Activated T-cell treated with anti-CD3 and anti-CD28 coated beads, Interleukin-2, amount 50 U/mL, for 72 hours (primary cell): ENCODE data around the gene ONECUT3. TPM values are rescaled to one million over a fixed set of nuclear protein-coding genes. Genes with fewer than 3 reads are reported as not detected.
A peak's percentile ranks its signal among the peaks of the same experiment; 100 is the strongest.
"Not testable (repeated sequence)": the region's sequence is repeated elsewhere in the genome, so short reads cannot be mapped to it uniquely, and the experiment has no call there.

Source experiments
- ATAC-seq, 2 donors: fragments of 150-1000 bp; cut with Tn5 transposase; replicated peaks in 1 of 2; 2 replicates each; pipeline ENCODE4 v1.10.0; 2021; ENCODE audit warnings: moderate library complexity in 2 of 2, mild to moderate bottlenecking in 1 of 2
- DNase-seq, 2 donors: peaks; one replicate each; pipeline ENCODE4 v3.0.0; 2021 to 2022; ENCODE audit warnings: mixed read lengths in 1 of 2
- H3K27ac Mint-ChIP-seq: one replicate; pipeline ENCODE4 v1.8.0; 2022; ENCODE audit warnings: mild to moderate bottlenecking, moderate library complexity, mixed read lengths
- H3K27me3 Mint-ChIP-seq: one replicate; pipeline ENCODE4 v1.8.0; 2022; ENCODE audit warnings: low read depth, mixed read lengths
- H3K36me3 Mint-ChIP-seq, 2 donors: one replicate each; pipeline ENCODE4 v1.8.0; 2022; ENCODE audit warnings: mixed read lengths in 2 of 2, mild to moderate bottlenecking in 1 of 2; ENCODE audit not compliant: insufficient read depth in 2 of 2
- H3K4me1 Mint-ChIP-seq: one replicate; pipeline ENCODE4 v1.8.0; 2022; ENCODE audit warnings: low read depth, mixed read lengths
- H3K4me3 Mint-ChIP-seq, 2 donors: one replicate each; pipeline ENCODE4 v1.8.0; 2022; ENCODE audit warnings: mild to moderate bottlenecking in 2 of 2, mixed read lengths in 2 of 2, moderate library complexity in 2 of 2
- H3K9me3 Mint-ChIP-seq, 2 donors: one replicate each; pipeline ENCODE4 v1.8.0; 2022; ENCODE audit warnings: mixed read lengths in 2 of 2
- total RNA-seq, 2 donors: library from RNA; stranded (reverse); gene quantifications; one replicate each; pipeline ENCODE4 v1.2.3, GENCODE V29; 2022

ONECUT3 gene
- total RNA-seq, result not detected

GRCh38 chr19:1752757-1753728 lies at the start of gene ONECUT3:
TSS of gene ONECUT3 (plus strand) at chr19:1753506. CDS start at chr19:1753663, 157 bp downstream.
- H3K4me1 Mint-ChIP-seq, result peaks cover 13% of the 10 kb centered on the region
- no peak within 1 kb of the TSS for H3K27ac Mint-ChIP-seq
- no peaks in the 10 kb centered on the region for H3K36me3 Mint-ChIP-seq
- no peak within 1 kb of the TSS for H3K4me3 Mint-ChIP-seq
- no peaks in the 10 kb centered on the region for H3K9me3 Mint-ChIP-seq
- ATAC-seq, result peak in 1 of 2 donors; percentile 36
- peaks cover 61% of the 10 kb centered on the region for H3K27me3 Mint-ChIP-seq
- no peak for DNase-seq

GRCh38 chr19:1704339-1704738 lies 49.0 kb upstream of the ONECUT3 start:
- Mint-ChIP-seq H3K36me3 (peaks cover 6 to 7% of the 10 kb centered on the region in 2 donors), H3K4me1 (peaks cover 10% of the 10 kb centered on the region), H3K4me3 (no peak overlapping the region), H3K27ac (no peak overlapping the region), H3K27me3 (peaks cover 40% of the 10 kb centered on the region), H3K9me3 (peaks cover 10% of the 10 kb centered on the region in 2 donors)
- no peak for DNase-seq
- ATAC-seq, result no peak

GRCh38 chr19:1705367-1705766 lies 47.9 kb upstream of the ONECUT3 start:
- Mint-ChIP-seq H3K27me3 (peaks cover 39% of the 10 kb centered on the region), H3K4me3 (no peak overlapping the region), H3K9me3 (peaks cover 10% of the 10 kb centered on the region in 2 donors), H3K36me3 (peaks cover 6 to 7% of the 10 kb centered on the region in 2 donors), H3K4me1 (peaks cover 10% of the 10 kb centered on the region), H3K27ac (no peak overlapping the region)
- ATAC-seq (no peak), DNase-seq (no peak)

GRCh38 chr19:1706646-1707045 lies 46.7 kb upstream of the ONECUT3 start:
- not testable (repeated sequence) for ATAC-seq, H3K4me1 Mint-ChIP-seq
- H3K27me3 Mint-ChIP-seq, result peaks cover 26% of the 10 kb centered on the region

GRCh38 chr19:1707240-1707639 lies 46.1 kb upstream of the ONECUT3 start:
- H3K4me3 Mint-ChIP-seq, result no peak overlapping the region
- ATAC-seq (no peak), DNase-seq (no peak)
- H3K27ac Mint-ChIP-seq, result no peak overlapping the region
- H3K4me1 Mint-ChIP-seq, result no peaks in the 10 kb centered on the region
- H3K27me3 Mint-ChIP-seq, result peaks cover 20% of the 10 kb centered on the region
- peaks cover 6 to 7% of the 10 kb centered on the region in 2 donors for H3K36me3 Mint-ChIP-seq
- peaks cover 10% of the 10 kb centered on the region in 2 donors for H3K9me3 Mint-ChIP-seq

More at GRCh38 chr19:1706646-1707045, 46.7 kb upstream of the ONECUT3 start:
- not testable (repeated sequence) for DNase-seq, H3K4me3 Mint-ChIP-seq, H3K27ac Mint-ChIP-seq, H3K36me3 Mint-ChIP-seq
- peaks cover 10% of the 10 kb centered on the region in 2 donors for H3K9me3 Mint-ChIP-seq

- H3K4me3 Mint-ChIP-seq, result no peak overlapping the region
- peaks cover 22% of the 10 kb centered on the region for H3K27me3 Mint-ChIP-seq
- DNase-seq (no peak), ATAC-seq (no peak)
- peaks cover 0 to 9% of the 10 kb centered on the region in 2 donors for H3K36me3 Mint-ChIP-seq
- peaks cover 9 to 11% of the 10 kb centered on the region in 2 donors for H3K9me3 Mint-ChIP-seq
- H3K4me1 Mint-ChIP-seq, result no peaks in the 10 kb centered on the region
- H3K27ac Mint-ChIP-seq, result no peak overlapping the region
Observed at GRCh38 chr19:1713170-1713569, 40.1 kb upstream of the ONECUT3 start.

GRCh38 chr19:1715540-1715939 lies 37.8 kb upstream of the ONECUT3 start:
- Mint-ChIP-seq H3K27ac (no peak overlapping the region), H3K4me1 (no peaks in the 10 kb centered on the region), H3K4me3 (no peak overlapping the region), H3K9me3 (peaks cover 9 to 11% of the 10 kb centered on the region in 2 donors), H3K27me3 (peaks cover 34% of the 10 kb centered on the region), H3K36me3 (peaks cover 0 to 9% of the 10 kb centered on the region in 2 donors)
- ATAC-seq (no peak), DNase-seq (no peak)

- DNase-seq, result no peak
- no peaks in the 10 kb centered on the region for H3K4me1 Mint-ChIP-seq
- H3K36me3 Mint-ChIP-seq, result peaks cover 0 to 9% of the 10 kb centered on the region in 2 donors
- H3K9me3 Mint-ChIP-seq, result peaks cover 9 to 11% of the 10 kb centered on the region in 2 donors
- H3K27ac Mint-ChIP-seq, result no peak overlapping the region
- no peak for ATAC-seq
- H3K4me3 Mint-ChIP-seq, result no peak overlapping the region
- H3K27me3 Mint-ChIP-seq, result peaks cover 45% of the 10 kb centered on the region
Observed at GRCh38 chr19:1717200-1717969, 35.9 kb upstream of the ONECUT3 start.

GRCh38 chr19:1717970-1718264 lies 35.4 kb upstream of the ONECUT3 start:
- Mint-ChIP-seq H3K9me3 (peaks cover 9 to 11% of the 10 kb centered on the region in 2 donors), H3K4me3 (no peak overlapping the region), H3K36me3 (peaks cover 0 to 9% of the 10 kb centered on the region in 2 donors), H3K27me3 (peaks cover 50% of the 10 kb centered on the region), H3K27ac (no peak overlapping the region), H3K4me1 (no peaks in the 10 kb centered on the region)
- ATAC-seq, result no peak
- no peak for DNase-seq

GRCh38 chr19:1718420-1719291 lies 34.6 kb upstream of the ONECUT3 start:
- Mint-ChIP-seq H3K4me3 (no peak overlapping the region), H3K27me3 (peaks cover 53% of the 10 kb centered on the region), H3K27ac (no peak overlapping the region), H3K4me1 (no peaks in the 10 kb centered on the region), H3K9me3 (peaks cover 9 to 11% of the 10 kb centered on the region in 2 donors), H3K36me3 (peaks cover 0 to 9% of the 10 kb centered on the region in 2 donors)
- ATAC-seq (no peak), DNase-seq (no peak)

- DNase-seq, result no peak
- Mint-ChIP-seq H3K4me3 (no peak overlapping the region), H3K4me1 (no peaks in the 10 kb centered on the region), H3K27me3 (peaks cover 55% of the 10 kb centered on the region), H3K36me3 (peaks cover 0 to 9% of the 10 kb centered on the region in 2 donors), H3K9me3 (peaks cover 9 to 11% of the 10 kb centered on the region in 2 donors), H3K27ac (no peak overlapping the region)
- no peak for ATAC-seq
Observed at GRCh38 chr19:1719519-1719918, 33.8 kb upstream of the ONECUT3 start.

- peaks cover 55% of the 10 kb centered on the region for H3K27me3 Mint-ChIP-seq
- ATAC-seq, result no peak
- DNase-seq, result no peak
Observed at GRCh38 chr19:1720237-1720636, 33.1 kb upstream of the ONECUT3 start.

More at GRCh38 chr19:1720237-1720636, 33.1 kb upstream of the ONECUT3 start:
- H3K27ac Mint-ChIP-seq, result no peak overlapping the region
- H3K4me3 Mint-ChIP-seq, result no peak overlapping the region
- peaks cover 9 to 11% of the 10 kb centered on the region in 2 donors for H3K9me3 Mint-ChIP-seq
- peaks cover 0 to 9% of the 10 kb centered on the region in 2 donors for H3K36me3 Mint-ChIP-seq
- no peaks in the 10 kb centered on the region for H3K4me1 Mint-ChIP-seq
